MM.1S (cell line): ENCODE data around the gene PTTG1IP.

Source experiments
- DNase-seq: peaks from one replicate; pipeline ENCODE4 v3.0.0-alpha.2; 2015
- H2AFZ ChIP-seq: fragments of 300-600 bp; sonication (generic); 2 replicates; pipeline ENCODE4 v1.6.0; 2016; ENCODE audit warnings: antibody characterized with exemption, low read length
- H3F3A ChIP-seq: fragments of 300-600 bp; sonication (generic); 2 replicates; pipeline ENCODE4 v1.6.1; 2016; ENCODE audit warnings: mild to moderate bottlenecking, antibody characterized with exemption, low read length, moderate library complexity, mixed read lengths; ENCODE audit not compliant: insufficient read depth
- H3K27ac ChIP-seq: fragments of 300-600 bp; sonication (generic); 2 replicates; pipeline ENCODE4 v1.5.1; 2016; ENCODE audit warnings: mild to moderate bottlenecking, low read length
- H3K27me3 ChIP-seq: fragments of 300-600 bp; sonication (generic); replicated peaks from 2 replicates; pipeline ENCODE4 v1.6.0; 2016; ENCODE audit warnings: low read length; ENCODE audit not compliant: insufficient read depth
- H3K36me3 ChIP-seq: fragments of 300-600 bp; sonication (generic); replicated peaks from 2 replicates; pipeline ENCODE4 v1.6.1; 2016; ENCODE audit warnings: mild to moderate bottlenecking, low read length, mixed read lengths; ENCODE audit not compliant: insufficient read depth
- H3K4me1 ChIP-seq: fragments of 300-600 bp; sonication (generic); 2 replicates; pipeline ENCODE4 v1.6.1; 2016; ENCODE audit warnings: low read length, mixed read lengths
- H3K4me2 ChIP-seq: fragments of 300-600 bp; sonication (generic); 2 replicates; pipeline ENCODE4 v1.6.0; 2016; ENCODE audit warnings: low read depth, low read length
- H3K4me3 ChIP-seq: fragments of 300-600 bp; sonication (generic); 2 replicates; pipeline ENCODE4 v1.5.1; 2016; ENCODE audit warnings: low read length, mixed read lengths
- H3K79me2 ChIP-seq: fragments of 300-600 bp; sonication (generic); 2 replicates; pipeline ENCODE4 v1.6.1; 2016; ENCODE audit warnings: mixed run types, low read length, mixed read lengths
- H3K9ac ChIP-seq: fragments of 300-600 bp; sonication (generic); 2 replicates; pipeline ENCODE4 v1.6.1; 2016; ENCODE audit warnings: low read length, mixed read lengths
- H3K9me2 ChIP-seq: fragments of 300-600 bp; sonication (generic); replicated peaks from 2 replicates; pipeline ENCODE4 v1.6.1; 2016; ENCODE audit warnings: mild to moderate bottlenecking, low read length, mixed read lengths; ENCODE audit not compliant: insufficient read depth
- H3K9me3 ChIP-seq: fragments of 300-600 bp; sonication (generic); replicated peaks from 2 replicates; pipeline ENCODE4 v1.6.1; 2016; ENCODE audit warnings: mild to moderate bottlenecking, low read length, mixed read lengths; ENCODE audit not compliant: insufficient read depth
- H4K20me1 ChIP-seq: fragments of 300-600 bp; sonication (generic); 2 replicates; pipeline ENCODE4 v1.6.1; 2016; ENCODE audit warnings: mild to moderate bottlenecking, low read length, moderate library complexity, mixed read lengths; ENCODE audit not compliant: insufficient read depth
- CTCF ChIP-seq: fragments of 300-600 bp; sonication (generic); IDR thresholded peaks from 2 replicates; pipeline ENCODE4 v1.5.1; 2016; ENCODE audit warnings: antibody characterized with exemption, low read length, mixed read lengths
- EZH2 ChIP-seq: fragments of 300-600 bp; sonication (generic); optimal IDR thresholded peaks from 2 replicates; pipeline ENCODE3; 2017; ENCODE audit warnings: low read depth, mild to moderate bottlenecking, antibody characterized with exemption, low read length, mixed read lengths
- EZH2phosphoT487 ChIP-seq: fragments of 300-600 bp; sonication (generic); IDR thresholded peaks from 2 replicates; pipeline ENCODE4 v1.6.1; 2018; ENCODE audit warnings: antibody characterized with exemption, low read length

Gene PTTG1IP

GRCh38 chr21:44802396-44803153 is 70.9 kb downstream of the PTTG1IP start:
- H3K9ac ChIP-seq = peak overlapping the region; percentile 82
- H3K9me2 ChIP-seq = no peaks in the 10 kb centered on the region
- H3K79me2 ChIP-seq = peaks cover 55% of the 10 kb centered on the region
- TF ChIP-seq CTCF = peak; percentile 23; the same call in 1 of the 2 replicates
- no peak for TF ChIP-seq EZH2phosphoT487
- peak overlapping the region; percentile 88 for H3K4me2 ChIP-seq
- H3K4me3 ChIP-seq = peak overlapping the region; percentile 93
- H3K27me3 ChIP-seq = no peaks in the 10 kb centered on the region
- peaks cover 5% of the 10 kb centered on the region; the same call in 1 of the 2 replicates for H3K36me3 ChIP-seq
- H4K20me1 ChIP-seq = peaks cover 18% of the 10 kb centered on the region; the same call in 1 of the 2 replicates
- 0 out of 2 replicates have a peak, but pooled peaks cover 7% of the 10 kb centered on the region for H3F3A ChIP-seq
- no peaks in the 10 kb centered on the region for H3K9me3 ChIP-seq
- peak overlapping the region; percentile 92 for H2AFZ ChIP-seq
- peak; percentile 54 for DNase-seq
- peaks cover 20% of the 10 kb centered on the region; the same call in 1 of the 2 replicates for H3K4me1 ChIP-seq
- no peak overlapping the region for H3K27ac ChIP-seq

- Histone ChIP-seq H3K9ac (peak within 1 kb of the TSS; percentile 82), H3K4me1 (peaks cover 20% of the 10 kb centered on the region; the same call in 1 of the 2 replicates), H3K9me3 (no peaks in the 10 kb centered on the region), H3K9me2 (no peaks in the 10 kb centered on the region), H3K4me3 (peak within 1 kb of the TSS; percentile 93), H3K4me2 (peak within 1 kb of the TSS; percentile 88), H3K27ac (peak within 1 kb of the TSS; percentile 29; the same call in 1 of the 2 replicates), H3K27me3 (no peaks in the 10 kb centered on the region), H3K36me3 (peaks cover 3% of the 10 kb centered on the region; the same call in 1 of the 2 replicates), H2AFZ (peak within 1 kb of the TSS; percentile 92), H4K20me1 (peaks cover 23% of the 10 kb centered on the region; the same call in 1 of the 2 replicates), H3F3A (0 out of 2 replicates have a peak, but pooled peaks cover 7% of the 10 kb centered on the region), H3K79me2 (peaks cover 62% of the 10 kb centered on the region)
- no peak for TF ChIP-seq EZH2
- no peak for TF ChIP-seq EZH2phosphoT487
- no peak for TF ChIP-seq CTCF
- peak; percentile 94 for DNase-seq
Measured at GRCh38 chr21:44801468-44802395, 71.8 kb downstream of the PTTG1IP start, which contains the start of gene UBE2G2. UBE2G2 (minus strand) TSS chr21:44801820; CDS start chr21:44801748, 72 bp downstream.

GRCh38 chr21:44800971-44801467 is 72.5 kb downstream of the PTTG1IP start:
- no peaks in the 10 kb centered on the region for H3K27me3 ChIP-seq
- no peaks in the 10 kb centered on the region for H3K9me3 ChIP-seq
- peak; percentile 84 for DNase-seq
- H2AFZ ChIP-seq = peak overlapping the region; percentile 92
- no peaks in the 10 kb centered on the region for H3K9me2 ChIP-seq
- peak overlapping the region; percentile 88 for H3K4me2 ChIP-seq
- peak overlapping the region; percentile 8; the same call in 1 of the 2 replicates for H3K27ac ChIP-seq
- H4K20me1 ChIP-seq = peaks cover 29% of the 10 kb centered on the region; the same call in 1 of the 2 replicates
- H3K4me3 ChIP-seq = peak overlapping the region; percentile 93
- no peak for TF ChIP-seq EZH2
- TF ChIP-seq CTCF = peak; percentile 74
- no peak for TF ChIP-seq EZH2phosphoT487
- H3K36me3 ChIP-seq = no peaks in the 10 kb centered on the region; the same call in 1 of the 2 replicates
- H3K4me1 ChIP-seq = peaks cover 20% of the 10 kb centered on the region; the same call in 1 of the 2 replicates
- 0 out of 2 replicates have a peak, but pooled peaks cover 7% of the 10 kb centered on the region for H3F3A ChIP-seq
- peaks cover 69% of the 10 kb centered on the region for H3K79me2 ChIP-seq
- H3K9ac ChIP-seq = peak overlapping the region; percentile 82
